GM21737 (cell line): ENCODE results near the gene CRTAC1.

Source experiments
- ATAC-seq: cut with Tn5 transposase; IDR thresholded peaks from one replicate; pipeline ENCODE4 v1.9.1; 2021; ENCODE audit warnings: mild to moderate bottlenecking, moderate library complexity; ENCODE audit not compliant: unreplicated experiment

CRTAC1 gene

GRCh38 chr10:97903128-97904017 is 127.0 kb downstream of the CRTAC1 start:
- ATAC-seq = no peak

- ATAC-seq = no peak
Observed at GRCh38 chr10:97901381-97901780, 129.0 kb downstream of the CRTAC1 start.

- ATAC-seq = no peak
Observed at GRCh38 chr10:97898429-97898828, 132.0 kb downstream of the CRTAC1 start.

- no peak for ATAC-seq
Observed at GRCh38 chr10:97896756-97897358, 133.6 kb downstream of the CRTAC1 start.

GRCh38 chr10:97895915-97896314 is 134.5 kb downstream of the CRTAC1 start:
- ATAC-seq = no peak

GRCh38 chr10:97895084-97895483 is 135.3 kb downstream of the CRTAC1 start:
- no peak for ATAC-seq

GRCh38 chr10:97894092-97894491 is 136.3 kb downstream of the CRTAC1 start:
- ATAC-seq = no peak

GRCh38 chr10:97892939-97893338 is 137.5 kb downstream of the CRTAC1 start:
- no peak for ATAC-seq

- ATAC-seq = no peak
Observed at GRCh38 chr10:97892506-97892905, 137.9 kb downstream of the CRTAC1 start.

GRCh38 chr10:97891497-97892167 is 138.8 kb downstream of the CRTAC1 start:
- no peak for ATAC-seq

GRCh38 chr10:97889461-97890265 is 140.8 kb downstream of the CRTAC1 start:
- ATAC-seq = no peak

- ATAC-seq = no peak
Observed at GRCh38 chr10:97888641-97889262, 141.7 kb downstream of the CRTAC1 start.

GRCh38 chr10:97888134-97888533 is 142.3 kb downstream of the CRTAC1 start:
- no peak for ATAC-seq

GRCh38 chr10:97887399-97887798 is 143.0 kb downstream of the CRTAC1 start:
- no peak for ATAC-seq

GRCh38 chr10:97886286-97886685 is 144.1 kb downstream of the CRTAC1 start:
- no peak for ATAC-seq

GRCh38 chr10:97883092-97883485 is 147.3 kb downstream of the CRTAC1 start:
- ATAC-seq = no peak

GRCh38 chr10:97882142-97883091 is 148.0 kb downstream of the CRTAC1 start:
- ATAC-seq = no peak

- ATAC-seq = no peak
Observed at GRCh38 chr10:97880109-97880508, 150.3 kb downstream of the CRTAC1 start.

GRCh38 chr10:97879241-97879640 is 151.2 kb downstream of the CRTAC1 start:
- ATAC-seq = no peak
